Mesenteric fat pad (tissue), 1 donor: ENCODE measurements around the gene MYO7B. TPM values are rescaled to one million over a fixed set of nuclear protein-coding genes. Genes with fewer than 3 reads are reported as not detected.

ENCODE experiments used
- DNase-seq: peaks from one replicate; pipeline ENCODE4 v3.0.0-alpha.2; 2020; ENCODE audit warnings: low spot score
- long read RNA-seq: library from polyadenylated mRNA; unstranded; transcript quantifications from one replicate; pipeline ENCODE4 v2.0.0, GENCODE V29; 2020
- total RNA-seq: library from RNA; stranded (reverse); fragmentation: NEBNext Ultra II Directional; extraction: Animal tissue kit (Norgen Biotek cat#: 25700); gene quantifications from one replicate; pipeline ENCODE4 v1.2.1, GENCODE V29; 2021
- donor health status: DM: yes; HTN: yes; CAD: no.

The MYO7B gene
- total RNA-seq: 2.1 TPM
- long read RNA-seq, partial matches to known transcripts: 1 of 3 reads
- long read RNA-seq, other reads (novel, unspliced or antisense): 0 of 3 reads

GRCh38 chr2:127535422-127535901, at the start of gene MYO7B:
Gene MYO7B, plus strand, starts transcription at chr2:127535683. Its CDS starts 24,040 bp downstream, at chr2:127559723.
- DNase-seq: no peak

- DNase-seq: no peak
Observed at GRCh38 chr2:127485694-127486071, 49.8 kb upstream of the MYO7B start.

GRCh38 chr2:127486247-127487058, 49.0 kb upstream of the MYO7B start:
- DNase-seq: no peak

- DNase-seq: no peak
Observed at GRCh38 chr2:127490283-127490682, 45.2 kb upstream of the MYO7B start.

- no peak for DNase-seq
Observed at GRCh38 chr2:127498386-127498785, 37.1 kb upstream of the MYO7B start.

GRCh38 chr2:127503491-127503890, 32.0 kb upstream of the MYO7B start:
- no peak for DNase-seq

GRCh38 chr2:127504552-127505430, 30.7 kb upstream of the MYO7B start:
- DNase-seq: no peak

GRCh38 chr2:127506510-127506909, 29.0 kb upstream of the MYO7B start:
- no peak for DNase-seq

- no peak for DNase-seq
Observed at GRCh38 chr2:127508023-127508630, 27.4 kb upstream of the MYO7B start.

GRCh38 chr2:127508631-127509034, 26.9 kb upstream of the MYO7B start:
- no peak for DNase-seq

- no peak for DNase-seq
Observed at GRCh38 chr2:127510073-127510472, 25.4 kb upstream of the MYO7B start.

- no peak for DNase-seq
Observed at GRCh38 chr2:127511090-127511695, 24.3 kb upstream of the MYO7B start.

GRCh38 chr2:127511917-127512316, 23.6 kb upstream of the MYO7B start:
- DNase-seq: no peak

GRCh38 chr2:127512362-127512761, 23.1 kb upstream of the MYO7B start:
- no peak for DNase-seq

- DNase-seq: no peak
Observed at GRCh38 chr2:127514076-127514475, 21.4 kb upstream of the MYO7B start.

GRCh38 chr2:127514485-127514884, 21.0 kb upstream of the MYO7B start:
- no peak for DNase-seq

- DNase-seq: no peak
Observed at GRCh38 chr2:127515383-127515915, 20.0 kb upstream of the MYO7B start.

GRCh38 chr2:127516041-127516762, 19.3 kb upstream of the MYO7B start:
- DNase-seq: no peak

- no peak for DNase-seq
Observed at GRCh38 chr2:127517465-127517864, 18.0 kb upstream of the MYO7B start.

- no peak for DNase-seq
Observed at GRCh38 chr2:127520424-127520823, 15.1 kb upstream of the MYO7B start.
